HG03139 (cell line): Measurements from ENCODE around the gene SIX6.

Experiments used
- ATAC-seq: cut with Tn5 transposase; IDR thresholded peaks from one replicate; pipeline ENCODE4 v1.9.1; 2021; ENCODE audit not compliant: unreplicated experiment

Gene SIX6

DNA sequence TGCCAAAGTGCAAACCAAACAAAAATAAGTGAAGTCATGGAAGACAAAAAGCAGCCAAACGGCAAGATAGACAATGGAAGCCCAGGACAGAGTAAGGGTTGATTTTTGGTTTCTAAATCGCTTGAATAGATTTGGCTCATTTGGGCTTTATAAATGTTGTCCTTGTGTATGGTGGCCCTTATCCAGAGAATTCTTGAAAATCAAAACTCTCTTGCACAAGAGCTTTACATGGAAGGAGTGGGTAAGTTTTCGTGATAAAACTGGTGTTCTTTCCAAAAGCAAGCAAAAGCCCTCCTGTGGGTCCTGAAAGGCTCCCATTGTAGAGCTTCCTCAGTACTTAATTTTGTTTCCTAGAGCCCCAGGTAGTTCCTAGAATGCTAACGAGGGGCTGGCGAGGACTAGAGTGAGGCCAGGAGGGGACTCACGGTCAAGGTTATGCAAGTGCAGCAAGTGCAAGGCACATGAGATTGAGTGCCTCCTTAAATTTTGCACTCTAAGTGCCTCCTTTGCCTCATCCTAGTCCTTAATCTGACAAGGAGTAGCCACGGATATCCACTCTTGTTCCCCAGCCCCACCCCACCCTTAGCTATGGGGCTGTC lies 4.1 kb downstream of the SIX6 start:
- ATAC-seq, result no peak

DNA sequence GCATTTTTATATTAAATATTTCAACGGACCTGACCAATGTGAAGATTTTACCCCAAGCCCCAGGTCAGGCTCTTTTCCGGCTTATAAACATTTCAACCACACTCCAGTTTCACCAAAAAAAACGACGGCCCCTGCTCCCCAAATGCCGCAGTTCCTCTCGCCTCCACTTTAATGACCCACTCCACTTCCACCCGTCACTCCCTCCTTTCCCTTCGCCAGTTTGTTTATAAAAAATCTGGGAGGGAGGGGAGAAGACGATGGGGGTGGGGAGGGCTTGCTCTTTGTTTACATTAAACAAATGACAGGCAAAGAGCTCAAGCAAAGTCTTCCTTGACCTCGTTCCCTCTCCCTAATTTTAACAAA lies 5.4 kb downstream of the SIX6 start:
- no peak for ATAC-seq

DNA sequence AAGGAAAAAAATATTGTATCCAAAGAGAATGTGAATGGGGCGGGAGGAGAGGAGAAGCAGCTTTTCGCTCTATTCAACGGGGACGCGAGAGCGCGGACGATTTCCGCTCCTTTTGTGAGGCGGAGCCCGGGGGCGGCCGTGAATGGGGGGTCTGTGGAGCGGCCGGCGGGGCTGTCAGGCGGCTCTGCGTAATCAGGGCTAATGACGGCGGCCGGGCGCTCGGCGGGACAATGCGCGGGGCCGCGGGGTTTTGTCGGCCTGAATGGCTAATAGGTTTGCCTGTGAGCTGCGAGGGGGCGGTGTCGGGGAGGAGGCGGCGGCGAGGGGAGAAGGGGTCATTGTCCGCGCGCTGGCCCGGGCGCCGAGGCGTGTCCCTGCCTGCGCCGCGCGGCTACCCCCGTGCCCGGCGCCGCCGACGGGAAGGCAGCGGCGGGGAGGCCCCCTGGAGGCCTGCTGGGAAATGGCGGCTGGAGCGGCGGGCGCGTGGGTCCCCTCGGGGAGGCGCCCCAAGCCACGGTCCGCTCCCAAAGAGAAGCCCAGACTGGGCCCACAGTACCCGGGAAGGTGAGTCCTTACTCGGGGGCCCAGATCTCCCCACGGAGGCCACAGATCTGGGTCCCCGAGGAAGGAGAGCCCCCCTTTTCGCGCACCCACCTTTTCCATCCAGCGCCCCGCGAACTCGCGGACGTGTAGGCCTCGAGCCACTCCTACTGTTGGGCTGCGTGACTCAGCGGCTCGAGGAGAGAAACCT lies 6.0 kb downstream of the SIX6 start:
- ATAC-seq, result peak; percentile 50

DNA sequence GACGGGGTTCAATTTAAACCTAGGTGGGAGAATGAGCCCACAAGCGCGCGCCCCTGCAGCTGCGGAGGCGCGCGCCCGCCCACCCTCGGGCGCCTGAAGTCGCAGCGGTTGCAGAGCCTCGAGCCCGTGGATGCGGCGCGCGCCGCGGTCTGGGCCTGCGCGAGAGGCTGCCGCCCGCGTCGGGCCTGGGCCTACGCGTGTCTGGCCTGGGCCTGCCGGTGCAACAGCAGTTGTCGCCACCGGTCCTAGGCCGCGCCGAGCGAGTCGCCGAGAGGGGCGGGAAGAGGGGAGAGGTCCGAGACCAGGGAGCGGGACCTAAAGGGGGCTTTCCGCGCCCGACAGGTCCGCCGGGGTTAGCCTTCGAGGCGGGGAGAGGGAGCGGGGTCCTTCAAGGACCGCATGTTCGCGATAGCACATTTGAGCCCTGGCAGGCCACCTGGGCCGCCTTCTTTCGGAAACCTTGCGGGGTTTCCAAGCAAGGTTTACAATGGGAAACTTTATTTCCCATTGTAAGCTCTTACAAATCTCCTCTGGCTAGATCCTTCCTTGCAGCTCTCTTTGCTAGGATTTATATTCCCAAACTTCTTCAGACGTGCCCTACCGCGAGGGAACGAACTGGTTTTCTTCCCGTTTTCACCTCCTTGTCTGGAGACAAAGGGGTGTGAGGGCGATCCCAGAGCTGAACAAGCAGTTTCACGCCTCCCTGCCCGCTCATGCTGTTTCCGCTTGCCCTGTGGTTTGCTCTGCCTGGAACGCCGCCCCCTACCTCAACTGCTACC lies 6.8 kb downstream of the SIX6 start:
- no peak for ATAC-seq

DNA sequence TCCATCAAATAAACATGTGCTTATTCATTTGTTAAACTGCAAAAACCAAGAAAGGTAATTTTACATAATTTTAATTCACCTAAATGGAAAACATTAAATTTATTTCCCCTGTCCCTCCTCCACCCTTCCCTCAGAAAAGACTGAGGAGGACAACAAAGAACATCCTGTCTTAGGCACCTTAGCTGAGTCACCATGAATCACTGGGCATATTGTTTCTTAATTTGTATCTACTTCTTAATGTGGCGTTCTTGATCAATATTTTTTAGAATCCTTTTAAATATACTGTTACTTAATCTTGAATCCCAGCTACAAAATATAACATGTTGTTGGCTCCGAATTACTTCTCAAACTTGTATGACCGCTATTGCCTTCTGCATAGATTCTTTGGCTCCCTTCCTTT lies 23.5 kb downstream of the SIX6 start:
- no peak for ATAC-seq

DNA sequence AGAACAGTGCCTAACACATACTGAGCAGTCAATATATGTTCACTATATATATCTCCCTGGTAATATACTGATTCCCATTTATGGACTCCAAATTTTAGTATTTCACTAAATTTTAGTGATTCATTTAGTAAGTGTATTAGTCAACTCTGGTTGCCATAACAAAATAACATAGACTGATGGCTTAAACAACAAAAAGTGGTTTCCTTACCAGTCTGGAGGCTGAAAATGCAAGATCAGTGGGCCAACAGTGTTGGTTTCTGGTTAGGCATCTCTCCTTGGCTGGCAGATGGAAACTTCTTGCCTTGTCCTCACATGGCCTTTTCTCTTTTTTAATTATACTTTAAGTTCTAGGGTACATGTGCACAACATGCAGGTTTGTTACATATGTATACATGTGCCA lies 28.7 kb downstream of the SIX6 start:
- ATAC-seq, result no peak

DNA sequence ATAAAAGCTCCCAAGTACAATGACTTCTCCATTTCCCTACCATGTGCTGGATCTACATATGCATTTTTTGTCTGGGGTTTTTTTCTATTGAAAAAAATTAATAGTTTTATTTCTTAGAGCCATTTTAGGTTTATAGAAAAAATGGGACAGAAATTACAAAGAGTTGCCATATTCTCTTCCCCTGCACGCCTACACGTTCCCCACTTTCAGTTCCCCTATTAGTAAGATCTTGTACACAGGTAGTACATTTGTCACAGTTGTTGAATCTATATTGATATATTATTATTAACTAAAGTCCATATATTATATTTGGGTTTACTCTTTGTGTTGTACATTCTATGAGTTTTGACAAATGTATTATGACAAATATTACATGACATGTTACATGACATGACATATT lies 35.7 kb downstream of the SIX6 start:
- no peak for ATAC-seq

DNA sequence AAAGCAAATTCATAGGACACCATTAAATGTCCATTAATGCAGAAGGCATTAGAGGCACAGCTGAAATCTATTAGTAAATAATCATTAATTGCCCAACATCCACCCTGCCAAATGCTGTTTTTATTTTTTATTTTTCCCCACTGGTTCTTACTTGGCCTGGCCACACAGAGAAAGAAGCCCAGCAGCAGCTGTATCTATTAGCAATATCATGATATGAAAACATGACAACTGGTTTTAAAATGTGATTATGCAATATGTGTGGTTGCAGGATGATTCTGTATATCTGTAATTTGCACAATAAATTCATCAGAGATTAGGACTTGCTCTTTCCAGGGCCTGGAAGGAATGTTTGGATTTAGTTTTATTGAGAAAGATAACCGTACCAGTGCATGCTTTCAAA lies 44.9 kb downstream of the SIX6 start:
- ATAC-seq, result no peak

DNA sequence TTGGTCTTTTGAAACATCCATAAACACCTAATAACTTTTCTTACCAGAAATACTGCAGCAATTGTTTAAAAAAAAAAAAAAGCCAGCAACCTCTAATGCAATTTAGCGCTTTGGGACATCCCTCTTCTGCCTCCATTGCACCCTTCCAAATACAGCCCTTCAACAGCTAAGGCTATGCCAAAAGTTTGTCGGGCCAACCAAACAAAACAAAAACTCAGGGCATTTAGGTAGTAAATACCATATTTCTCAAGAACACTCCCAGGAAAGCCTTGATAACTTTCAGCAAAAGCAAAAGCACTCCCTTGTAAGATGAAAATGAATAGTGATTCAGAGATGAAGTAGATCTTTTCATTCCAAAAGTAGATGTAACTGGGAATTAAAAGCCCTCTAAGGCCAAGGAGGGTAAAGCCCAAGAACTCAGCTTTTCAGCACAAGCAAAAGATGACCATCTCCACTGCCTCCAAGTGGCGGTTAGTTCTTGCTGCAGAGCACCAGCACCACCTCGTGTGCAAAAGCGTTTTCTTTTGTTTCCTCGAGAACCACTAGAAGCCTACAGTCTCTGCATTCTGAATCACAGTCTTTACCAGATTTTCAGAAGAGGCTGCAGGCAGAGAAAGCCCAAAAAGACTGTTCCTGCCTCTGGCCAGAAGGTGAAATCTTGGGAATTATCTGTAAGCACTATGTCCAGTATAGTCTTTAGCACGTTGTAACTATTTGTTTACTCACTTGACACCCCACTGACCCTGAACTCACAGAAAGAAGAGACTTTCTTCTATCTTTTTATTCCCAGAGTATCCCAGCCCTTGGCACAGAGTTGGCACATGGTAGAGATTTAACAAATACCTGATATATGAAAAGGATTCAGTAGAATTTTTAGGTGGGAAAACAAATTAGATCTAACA lies 53.1 kb downstream of the SIX6 start:
- peak; percentile 61 for ATAC-seq
